ENCODE results near the gene POSTN. TPM values are rescaled to one million over a fixed set of nuclear protein-coding genes. Genes with fewer than 3 reads are reported as not detected.

Gene POSTN
- total and polyA plus RNA-seq, 2 of the 8 experiments (the other 6 are each of a cell fraction or from before 2014, with no cell fraction given), result 0.30 to 0.74 TPM

GRCh38 chr13:37641391-37641790 is 42.8 kb upstream of the POSTN start:
- no peak for FAIRE-seq
- TF ChIP-seq RXRA (IDR thresholded peaks at IDR 0.05; ENCODE audit: insufficient read depth, low read depth, low read length) (no peak), TEAD4 (IDR thresholded peaks at IDR 0.05; ENCODE audit: low read depth, low read length) (no peak), BRCA1 (IDR thresholded peaks at IDR 0.05; ENCODE audit: low read depth, low read length) (no peak), JUN (IDR thresholded peaks at IDR 0.05; ENCODE audit: low read depth, low read length) (no peak), SP2 (IDR thresholded peaks at IDR 0.05; ENCODE audit: low read length) (no peak), MAX (IDR thresholded peaks at IDR 0.05) (no peak), RBBP5 (IDR thresholded peaks at IDR 0.05; ENCODE audit: borderline replicate concordance, low read depth, low read length) (no peak), EP300 (IDR thresholded peaks at IDR 0.05; ENCODE audit: borderline replicate concordance in 1 of 2, low read depth in 2 of 2, low read length in 2 of 2) (no peak), POLR2AphosphoS5 (IDR thresholded peaks at IDR 0.05; ENCODE audit: low read depth, low read length) (no peak), EZH2 (IDR thresholded peaks at IDR 0.05; ENCODE audit: low read depth, low read length, severe bottlenecking) (no peak), ATF2 (IDR thresholded peaks at IDR 0.05; ENCODE audit: low read length) (no peak)

More at GRCh38 chr13:37641391-37641790, 42.8 kb upstream of the POSTN start:
- Histone ChIP-seq H3K79me1 (ENCODE audit: low read depth, low read length) (no peaks in the 10 kb centered on the region), H2BK20ac (ENCODE audit: low read length) (no peak overlapping the region), H3K4me2 (ENCODE audit: insufficient read depth in 1 of 2, low read depth in 2 of 2, low read length in 2 of 2) (no peak overlapping the region), H3K14ac (ENCODE audit: insufficient read length) (no peak overlapping the region), H3K4ac (replicated peaks; ENCODE audit: insufficient read length, low read depth, low read length) (no peak overlapping the region), H3K27me3 (replicated peaks in 1 of 4; ENCODE audit: control insufficient read depth in 3 of 4, extremely low read depth in 1 of 4, insufficient read depth in 3 of 4, low read length in 3 of 4) (peaks cover 0 to 1% (median 0%) of the 10 kb centered on the region in 4 experiments; a peak in 1 of 7 replicates), H2AFZ (ENCODE audit: low read length) (no peak overlapping the region), H2BK15ac (ENCODE audit: low read length) (no peak overlapping the region), H4K8ac (ENCODE audit: extremely low read depth, insufficient read depth, low read length) (no peak overlapping the region), H3K79me2 (ENCODE audit: control insufficient read depth in 1 of 2, insufficient read depth in 2 of 2, low read length in 2 of 2) (no peaks in the 10 kb centered on the region), H4K5ac (ENCODE audit: insufficient read length, low read depth, low read length) (no peak overlapping the region), H2BK12ac (ENCODE audit: low read depth, low read length) (no peak overlapping the region), H3K18ac (ENCODE audit: extremely low read depth, low read length) (no peak overlapping the region), H4K91ac (replicated peaks; ENCODE audit: insufficient read length, low read length) (no peak overlapping the region), H3K23me2 (ENCODE audit: low read depth, low read length) (no peaks in the 10 kb centered on the region), H2BK5ac (ENCODE audit: low read depth, low read length) (no peak overlapping the region), H3K56ac (replicated peaks; ENCODE audit: insufficient read length, low read depth, low read length) (no peak overlapping the region), H3K9me3 (ENCODE audit: insufficient read depth in 2 of 2, low read depth in 1 of 2, low read length in 1 of 2) (no peaks in the 10 kb centered on the region), H2BK120ac (replicated peaks; ENCODE audit: low read depth, low read length) (no peak overlapping the region), H3K23ac (ENCODE audit: insufficient read length) (no peak overlapping the region), H3K27ac (ENCODE audit: low read depth, low read length) (no peak overlapping the region), H4K20me1 (replicated peaks in 1 of 2; ENCODE audit: control insufficient read depth in 1 of 2, insufficient read depth in 2 of 2, low read length in 2 of 2) (no peaks in the 10 kb centered on the region), H3K36me3 (ENCODE audit: control insufficient read depth in 2 of 4, insufficient read depth in 4 of 4, low read length in 3 of 4) (peaks cover 0 to 26% (median 10%) of the 10 kb centered on the region in 4 experiments; a peak in 5 of 8 replicates), H2AK5ac (ENCODE audit: low read depth, low read length) (no peak overlapping the region), H3K4me1 (replicated peaks in 1 of 4; ENCODE audit: control insufficient read depth in 3 of 4, insufficient read depth in 4 of 4, low read length in 3 of 4) (no peaks in the 10 kb centered on the region; a peak in 1 of 7 replicates), H3K9ac (replicated peaks in 1 of 4; ENCODE audit: extremely low read depth in 1 of 4, low read depth in 3 of 4, low read length in 3 of 4) (no peak overlapping the region), H3K4me3 (ENCODE audit: extremely low read depth in 1 of 4, insufficient read depth in 2 of 4, low read depth in 3 of 4, low read length in 4 of 4) (no peak overlapping the region)
- CTCF ChIA-PET (ENCODE audit: partially characterized antibody), result interaction anchor here (1.2 to 3.3 kb wide), 6 partner anchors 20 to 941 kb away, joined by 3 to 15 read pairs (median 6); partner anchors contain the start of gene TRPC4
- 100% methylated on average over 2 of the region's 2 CpGs; no CpG with 5 or more reads in 1 of the 2 experiments for WGBS, 2 experiments (ENCODE audit: extremely low coverage in 1 of 2, insufficient coverage in 1 of 2, insufficient read length in 1 of 2, insufficient replicate concordance in 2 of 2, low coverage in 1 of 2, low lambda C conversion rate in 2 of 2, missing lambda C conversion rate in 1 of 2)
- POLR2A ChIA-PET (ENCODE audit: partially characterized antibody), result no interaction called here
- no peak for DNase-seq (ENCODE audit: low read depth in 1 of 2, low spot score in 2 of 2)

All from H1 (cell line).